Natural killer cell (primary cell): ENCODE measurements around the gene COL4A1. TPM values are rescaled to one million over a fixed set of nuclear protein-coding genes. Genes with fewer than 3 reads are reported as not detected.

ENCODE experiments used
- ATAC-seq, 3 donors: fragments of 150-1000 bp in 2 of 3; fragments of 200-7000 bp in 1 of 3; cut with Tn5 transposase; 1 replicate in 1 of 3; 2 replicates in 2 of 3; pipeline ENCODE4 v1.10.0; 2021; ENCODE audit warnings: mild to moderate bottlenecking in 2 of 3, moderate library complexity in 2 of 3
- DNase-seq, 2 donors: peaks; one replicate each; pipeline versions ENCODE4 v3.0.0 to v3.0.0-alpha.2; 2013 to 2021; ENCODE audit warnings: mixed read lengths in 1 of 2
- H3K27ac ChIP-seq: one replicate; pipeline ENCODE4 v1.5.1; 2013; ENCODE audit warnings: mild to moderate bottlenecking, low read length
- H3K27me3 ChIP-seq: one replicate; pipeline ENCODE4 v1.6.1; 2013; ENCODE audit warnings: low read length; ENCODE audit not compliant: control insufficient read depth, insufficient read depth
- H3K36me3 ChIP-seq: one replicate; pipeline ENCODE4 v1.6.1; 2013; ENCODE audit warnings: low read length; ENCODE audit not compliant: control insufficient read depth, insufficient read depth
- H3K4me1 ChIP-seq: one replicate; pipeline ENCODE4 v1.6.1; 2013; ENCODE audit warnings: low read length; ENCODE audit not compliant: control insufficient read depth, insufficient read depth
- H3K4me3 ChIP-seq: one replicate; pipeline ENCODE4 v1.5.1; 2013; ENCODE audit warnings: low read length
- H3K9me3 ChIP-seq: one replicate; pipeline ENCODE4 v1.6.1; 2013; ENCODE audit warnings: low read length; ENCODE audit not compliant: control insufficient read depth, insufficient read depth
- H3K27ac Mint-ChIP-seq, 2 donors: one replicate each; pipeline ENCODE4 v1.8.0; 2022; ENCODE audit warnings: mild to moderate bottlenecking in 2 of 2, mixed read lengths in 2 of 2, moderate library complexity in 1 of 2
- H3K27me3 Mint-ChIP-seq, 2 donors: one replicate each; pipeline ENCODE4 v1.8.0; 2022; ENCODE audit warnings: low read depth in 2 of 2, mixed read lengths in 2 of 2
- H3K36me3 Mint-ChIP-seq: one replicate; pipeline ENCODE4 v1.8.0; 2022; ENCODE audit warnings: mixed read lengths
- H3K4me1 Mint-ChIP-seq, 2 donors: one replicate each; pipeline ENCODE4 v1.8.0; 2022; ENCODE audit warnings: mixed read lengths in 2 of 2
- H3K4me3 Mint-ChIP-seq: one replicate; pipeline ENCODE4 v1.8.0; 2022; ENCODE audit warnings: mild to moderate bottlenecking, moderate library complexity, mixed read lengths
- H3K9me3 Mint-ChIP-seq, 2 donors: one replicate each; pipeline ENCODE4 v1.8.0; 2022; ENCODE audit warnings: mixed read lengths in 2 of 2
- WGBS: methylation state at CpG from one replicate; pipeline ENCODE4 v1.1.7; 2013; ENCODE audit warnings: missing lambda C conversion rate; ENCODE audit not compliant: insufficient coverage; 5-methylcytosine and 5-hydroxymethylcytosine counted together
- intact Hi-C: fragments of 100-400 bp; cut with micrococcal nuclease; formaldehyde crosslinking; loops from one replicate; pipeline ENCODE4 v1.14.2; 2022
- total RNA-seq, 4 donors: library from RNA; stranded (reverse); fragments of 120-200 nt in 1 of 4; gene quantifications; one replicate each; pipeline versions ENCODE4 v1.2.3 to v1.2.4, GENCODE V29; 2013 to 2022
- TF ChIP-seq, protein P1 (sequence below): fragments of 200-600 bp; IDR thresholded peaks from one replicate; pipeline ENCODE4 v1.8.0; 2022; ENCODE audit warnings: antibody characterized with exemption

COL4A1 gene
- total RNA-seq, 3 donors from 2014 or later (not counting 1 experiment from before 2014, with no cell fraction given) = not detected

DNA sequence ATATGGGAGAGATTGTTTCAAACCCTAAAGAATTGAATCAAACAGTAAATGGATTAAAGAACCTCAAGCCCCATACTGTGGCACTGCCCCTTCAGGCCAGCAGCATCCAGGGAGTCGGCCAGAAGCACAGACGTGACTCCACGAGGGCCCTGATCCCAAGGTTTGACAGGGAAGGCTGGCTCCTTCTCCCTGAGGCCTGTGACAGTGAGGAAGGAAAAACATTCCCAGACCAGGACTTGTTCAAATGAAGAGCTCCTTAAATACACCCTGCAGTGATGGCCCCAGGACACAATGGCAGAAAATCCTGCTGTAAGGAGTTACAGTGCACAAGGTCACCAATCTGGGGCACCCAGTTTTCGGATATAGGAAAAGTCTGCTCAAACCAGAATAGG lies 91.0 kb downstream of the COL4A1 start:
- 91% methylated on average over 4 of the region's 4 CpGs for WGBS
- no peaks in the 10 kb centered on the region for H3K27me3 ChIP-seq
- no peaks in the 10 kb centered on the region for H3K9me3 Mint-ChIP-seq
- H3K9me3 ChIP-seq = no peaks in the 10 kb centered on the region
- H3K4me1 ChIP-seq = no peaks in the 10 kb centered on the region
- DNase-seq (no peak), ATAC-seq (no peak)
- no peak overlapping the region for H3K27ac ChIP-seq
- no peaks in the 10 kb centered on the region for H3K36me3 Mint-ChIP-seq
- no peaks in the 10 kb centered on the region for H3K4me1 Mint-ChIP-seq
- no peaks in the 10 kb centered on the region for H3K36me3 ChIP-seq
- no peak overlapping the region for H3K4me3 ChIP-seq
- H3K27me3 Mint-ChIP-seq = peaks cover 3 to 33% of the 10 kb centered on the region in 2 donors
- H3K4me3 Mint-ChIP-seq = no peak overlapping the region
- H3K27ac Mint-ChIP-seq = no peak overlapping the region
- TF ChIP-seq, protein P1, sequence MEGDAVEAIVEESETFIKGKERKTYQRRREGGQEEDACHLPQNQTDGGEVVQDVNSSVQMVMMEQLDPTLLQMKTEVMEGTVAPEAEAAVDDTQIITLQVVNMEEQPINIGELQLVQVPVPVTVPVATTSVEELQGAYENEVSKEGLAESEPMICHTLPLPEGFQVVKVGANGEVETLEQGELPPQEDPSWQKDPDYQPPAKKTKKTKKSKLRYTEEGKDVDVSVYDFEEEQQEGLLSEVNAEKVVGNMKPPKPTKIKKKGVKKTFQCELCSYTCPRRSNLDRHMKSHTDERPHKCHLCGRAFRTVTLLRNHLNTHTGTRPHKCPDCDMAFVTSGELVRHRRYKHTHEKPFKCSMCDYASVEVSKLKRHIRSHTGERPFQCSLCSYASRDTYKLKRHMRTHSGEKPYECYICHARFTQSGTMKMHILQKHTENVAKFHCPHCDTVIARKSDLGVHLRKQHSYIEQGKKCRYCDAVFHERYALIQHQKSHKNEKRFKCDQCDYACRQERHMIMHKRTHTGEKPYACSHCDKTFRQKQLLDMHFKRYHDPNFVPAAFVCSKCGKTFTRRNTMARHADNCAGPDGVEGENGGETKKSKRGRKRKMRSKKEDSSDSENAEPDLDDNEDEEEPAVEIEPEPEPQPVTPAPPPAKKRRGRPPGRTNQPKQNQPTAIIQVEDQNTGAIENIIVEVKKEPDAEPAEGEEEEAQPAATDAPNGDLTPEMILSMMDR = no peak
- intact Hi-C loops = no loop called here

DNA sequence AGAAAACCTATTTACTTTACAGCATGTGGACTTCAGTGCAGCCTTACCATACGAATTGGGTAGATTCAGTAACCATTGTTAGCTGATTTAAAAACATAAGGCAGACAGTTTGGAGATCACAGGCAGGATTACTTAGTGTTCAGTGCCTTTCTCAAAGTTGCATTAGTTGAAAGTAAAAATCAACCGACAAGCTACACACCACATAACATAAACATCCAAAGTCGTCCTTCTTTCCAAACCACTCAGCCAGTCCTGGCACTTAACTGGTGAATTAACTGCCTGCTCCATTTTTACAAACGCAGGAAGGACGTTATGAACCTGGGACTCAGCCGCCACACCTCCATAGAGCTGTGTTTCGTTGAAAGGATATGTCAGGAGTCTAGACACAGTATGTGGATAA lies 91.4 kb downstream of the COL4A1 start:
- Mint-ChIP-seq H3K9me3 (no peaks in the 10 kb centered on the region), H3K36me3 (no peaks in the 10 kb centered on the region), H3K27ac (no peak overlapping the region), H3K4me3 (no peak overlapping the region), H3K4me1 (no peaks in the 10 kb centered on the region), H3K27me3 (peaks cover 3 to 29% of the 10 kb centered on the region in 2 donors)
- TF ChIP-seq, protein P1 = no peak
- WGBS = 84% methylated on average over 7 of the region's 7 CpGs
- no peak overlapping the region for H3K4me3 ChIP-seq
- no peak for DNase-seq
- H3K27ac ChIP-seq = no peak overlapping the region
- no peaks in the 10 kb centered on the region for H3K9me3 ChIP-seq
- no peaks in the 10 kb centered on the region for H3K4me1 ChIP-seq
- no peaks in the 10 kb centered on the region for H3K27me3 ChIP-seq
- intact Hi-C loops = no loop called here
- no peaks in the 10 kb centered on the region for H3K36me3 ChIP-seq
- no peak for ATAC-seq

DNA sequence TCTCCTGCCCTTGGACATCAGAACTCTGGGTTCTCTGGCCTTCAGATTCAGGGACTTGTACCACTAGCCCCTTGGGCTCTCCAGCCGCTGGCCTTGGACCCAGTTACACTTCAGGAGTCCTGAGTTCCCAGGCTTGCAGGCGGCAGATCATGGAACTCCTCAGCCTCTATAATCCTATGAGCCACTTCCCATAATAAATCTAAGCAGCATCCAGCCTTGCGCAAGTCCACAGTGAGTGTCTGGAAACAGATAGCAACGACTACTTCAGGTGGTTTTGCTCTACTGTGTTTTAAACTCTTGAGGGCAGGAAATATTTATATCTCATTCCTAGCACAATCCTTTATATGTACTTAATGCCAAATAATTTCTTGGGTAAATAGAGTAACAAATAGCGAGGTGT lies 92.3 kb downstream of the COL4A1 start:
- ATAC-seq = no peak
- 86% methylated on average over 4 of the region's 5 CpGs for WGBS
- H3K9me3 Mint-ChIP-seq = no peaks in the 10 kb centered on the region
- no peak for DNase-seq
- no peak overlapping the region for H3K27ac Mint-ChIP-seq
- intact Hi-C loops = no loop called here
- no peaks in the 10 kb centered on the region for H3K27me3 ChIP-seq
- H3K36me3 Mint-ChIP-seq = no peaks in the 10 kb centered on the region
- no peak overlapping the region for H3K4me3 Mint-ChIP-seq
- H3K9me3 ChIP-seq = no peaks in the 10 kb centered on the region
- no peak overlapping the region for H3K27ac ChIP-seq
- H3K4me3 ChIP-seq = no peak overlapping the region
- H3K27me3 Mint-ChIP-seq = peaks cover 3 to 24% of the 10 kb centered on the region in 2 donors
- H3K36me3 ChIP-seq = no peaks in the 10 kb centered on the region
- no peaks in the 10 kb centered on the region for H3K4me1 Mint-ChIP-seq
- TF ChIP-seq, protein P1 = no peak
- H3K4me1 ChIP-seq = no peaks in the 10 kb centered on the region

DNA sequence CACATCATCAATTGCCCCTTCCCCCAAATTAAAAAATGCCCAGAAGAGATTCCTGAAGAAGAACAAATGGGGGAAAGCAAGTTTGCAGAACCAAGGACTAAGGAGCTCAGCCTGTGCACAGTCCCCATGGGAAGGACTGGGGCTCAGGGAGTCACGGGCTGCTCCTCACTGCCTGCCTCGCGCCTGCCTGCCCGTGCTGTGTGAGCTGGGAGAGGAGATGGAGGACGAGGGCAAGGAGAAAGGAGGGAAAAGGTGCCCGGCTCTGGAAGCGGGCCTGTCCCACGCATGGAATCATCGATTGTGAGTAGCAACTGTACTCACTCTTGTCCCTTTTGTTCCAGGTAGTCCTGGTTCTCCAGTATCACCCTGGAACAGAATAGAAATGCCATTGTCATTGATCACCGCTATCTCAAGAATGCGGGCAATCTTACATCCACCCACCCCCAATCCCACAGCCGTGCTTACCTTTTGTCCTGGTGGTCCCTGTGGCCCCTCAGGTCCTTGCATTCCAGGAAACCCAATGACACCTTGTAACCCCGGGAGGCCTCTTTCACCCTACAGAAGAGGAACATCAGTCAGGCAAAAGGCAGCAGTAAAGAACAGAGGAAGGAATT lies 93.4 kb downstream of the COL4A1 start:
- Mint-ChIP-seq H3K4me3 (no peak overlapping the region), H3K4me1 (no peaks in the 10 kb centered on the region), H3K9me3 (no peaks in the 10 kb centered on the region), H3K27ac (no peak overlapping the region), H3K36me3 (no peaks in the 10 kb centered on the region), H3K27me3 (peaks cover 3 to 19% of the 10 kb centered on the region in 2 donors)
- ATAC-seq = no peak
- intact Hi-C loops = no loop called here
- WGBS = 91% methylated on average over 12 of the region's 13 CpGs
- TF ChIP-seq, protein P1 = no peak
- DNase-seq = no peak
- no peaks in the 10 kb centered on the region for H3K9me3 ChIP-seq
- no peaks in the 10 kb centered on the region for H3K36me3 ChIP-seq
- no peaks in the 10 kb centered on the region for H3K4me1 ChIP-seq
- no peaks in the 10 kb centered on the region for H3K27me3 ChIP-seq
- H3K27ac ChIP-seq = no peak overlapping the region
- no peak overlapping the region for H3K4me3 ChIP-seq
